Upper lobe of left lung (tissue), 4 donors: ENCODE measurements around the gene WDTC1.

Experiments used
- EP300 ChIP-seq, 4 donors: sonication (generic); formaldehyde crosslinking; IDR thresholded peaks; one replicate each; pipeline ENCODE4 v1.5.1; 2017; ENCODE audit warnings: antibody characterized with exemption in 4 of 4, control low read depth in 2 of 4
- POLR2A ChIP-seq, 4 donors: fragments of 450-650 bp; IDR thresholded peaks; one replicate each; pipeline ENCODE4 v1.5.1; 2016 to 2017; ENCODE audit warnings: antibody characterized with exemption in 4 of 4, mild to moderate bottlenecking in 2 of 4
- TF ChIP-seq, protein P1 (sequence below), 6 experiments: fragments of 450-650 bp in 4 of 6; fragments of 200-600 bp in 2 of 6; sonication (generic) in 2 of 6; IDR thresholded peaks; one replicate each; pipeline ENCODE4 v1.5.1; 2016 to 2019; ENCODE audit warnings: antibody characterized with exemption in 6 of 6

- TF ChIP-seq EP300 (IDR thresholded peaks at IDR 0.05) (no peak), POLR2A (IDR thresholded peaks at IDR 0.05) (no peak)
- TF ChIP-seq, protein P1, sequence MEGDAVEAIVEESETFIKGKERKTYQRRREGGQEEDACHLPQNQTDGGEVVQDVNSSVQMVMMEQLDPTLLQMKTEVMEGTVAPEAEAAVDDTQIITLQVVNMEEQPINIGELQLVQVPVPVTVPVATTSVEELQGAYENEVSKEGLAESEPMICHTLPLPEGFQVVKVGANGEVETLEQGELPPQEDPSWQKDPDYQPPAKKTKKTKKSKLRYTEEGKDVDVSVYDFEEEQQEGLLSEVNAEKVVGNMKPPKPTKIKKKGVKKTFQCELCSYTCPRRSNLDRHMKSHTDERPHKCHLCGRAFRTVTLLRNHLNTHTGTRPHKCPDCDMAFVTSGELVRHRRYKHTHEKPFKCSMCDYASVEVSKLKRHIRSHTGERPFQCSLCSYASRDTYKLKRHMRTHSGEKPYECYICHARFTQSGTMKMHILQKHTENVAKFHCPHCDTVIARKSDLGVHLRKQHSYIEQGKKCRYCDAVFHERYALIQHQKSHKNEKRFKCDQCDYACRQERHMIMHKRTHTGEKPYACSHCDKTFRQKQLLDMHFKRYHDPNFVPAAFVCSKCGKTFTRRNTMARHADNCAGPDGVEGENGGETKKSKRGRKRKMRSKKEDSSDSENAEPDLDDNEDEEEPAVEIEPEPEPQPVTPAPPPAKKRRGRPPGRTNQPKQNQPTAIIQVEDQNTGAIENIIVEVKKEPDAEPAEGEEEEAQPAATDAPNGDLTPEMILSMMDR (IDR thresholded peaks at IDR 0.05), result no peak
Measured at GRCh38 chr1:27269276-27269675, 34.8 kb downstream of the WDTC1 start.
